ENCODE results near the gene SYN1.
"Not testable (repeated sequence)": the region's sequence is repeated elsewhere in the genome, so short reads cannot be mapped to it uniquely, and the experiment has no call there.

The SYN1 gene

DNA sequence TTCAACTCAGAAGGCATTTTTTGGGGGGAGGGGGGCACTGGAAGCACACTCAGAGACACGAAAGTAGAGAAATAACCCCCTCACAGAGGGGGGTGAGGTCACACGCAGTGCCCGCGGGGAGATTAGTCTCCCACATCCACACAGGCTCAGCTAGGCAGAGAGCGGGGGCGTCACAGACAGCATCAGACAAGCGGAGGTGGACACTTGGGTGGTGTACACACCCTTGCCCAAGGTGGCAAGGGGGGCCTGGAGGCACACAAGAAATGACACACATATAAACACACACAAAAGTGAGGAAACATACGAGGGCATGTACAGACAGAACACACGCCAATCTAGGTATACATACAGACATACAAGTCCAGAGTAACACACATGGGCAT lies 637 bp upstream of the SYN1 start:
- Mint-ChIP-seq H3K36me3 (peaks cover 6% of the 10 kb centered on the region), H3K27ac (no peak overlapping the region), H3K4me3 (no peak overlapping the region), H3K9me3 (no peaks in the 10 kb centered on the region), H3K4me1 (peaks cover 6% of the 10 kb centered on the region)
- DNase-seq (ENCODE audit: low spot score in 2 of 2) (no peak), ATAC-seq (no peak)

DNA sequence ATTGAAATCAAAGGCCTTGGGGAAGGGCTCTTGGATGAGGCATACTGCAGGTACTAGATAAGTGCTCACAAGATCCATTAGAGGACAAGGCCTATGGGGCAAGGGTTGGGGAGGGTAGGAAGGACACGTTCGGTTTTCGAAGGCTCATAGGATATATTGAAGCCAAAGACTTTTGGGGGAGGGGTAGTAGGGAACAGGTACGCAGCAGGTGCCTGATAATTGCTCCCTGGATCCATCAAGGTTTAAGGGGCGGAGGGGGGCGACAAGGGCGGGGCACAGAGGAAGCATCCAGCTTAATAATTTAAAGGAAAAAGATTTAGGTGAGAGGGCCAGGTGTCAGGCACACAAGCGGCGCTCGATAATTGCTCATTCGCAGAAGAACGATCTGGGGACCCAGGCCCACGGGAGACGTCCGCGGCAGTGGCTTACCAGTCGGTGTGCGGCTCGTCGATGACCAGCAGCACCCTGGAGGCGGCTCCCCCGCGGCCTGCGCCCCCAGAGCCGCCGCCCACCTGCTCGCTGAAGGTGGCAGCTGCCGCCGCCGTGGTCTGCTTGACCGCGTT lies 653 bp downstream of the SYN1 start:
- Mint-ChIP-seq H3K4me3 (peak overlapping the region; percentile 56), H3K27ac (no peak overlapping the region)
- ATAC-seq, result no peak

DNA sequence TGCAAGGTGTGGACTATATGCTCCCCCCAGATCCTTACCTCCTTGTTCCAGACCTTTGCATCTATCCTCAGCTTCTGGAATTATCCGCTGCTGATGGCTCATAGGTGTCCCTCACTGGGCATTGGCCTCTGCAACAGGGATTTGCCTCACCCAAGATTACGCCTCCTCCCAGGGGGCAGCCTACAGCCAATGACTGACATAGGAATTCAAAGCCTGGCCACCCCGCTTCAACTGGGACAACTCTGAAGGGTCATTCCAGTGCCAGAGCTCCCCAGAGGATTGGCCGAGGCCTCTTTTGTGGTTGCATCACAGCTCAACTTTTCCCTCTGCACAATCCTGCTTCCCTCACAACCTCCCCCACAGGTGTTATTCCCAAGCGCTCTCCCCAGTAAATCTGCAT lies 5.0 kb downstream of the SYN1 start:
- DNase-seq (ENCODE audit: low spot score in 2 of 2) (no peak), ATAC-seq (no peak)
- Mint-ChIP-seq H3K4me3 (no peak overlapping the region), H3K36me3 (peaks cover 6% of the 10 kb centered on the region), H3K4me1 (no peaks in the 10 kb centered on the region), H3K9me3 (no peaks in the 10 kb centered on the region), H3K27ac (no peak overlapping the region)

More for the DNA sequence above, 653 bp downstream of the SYN1 start:
- peaks cover 6% of the 10 kb centered on the region for H3K36me3 Mint-ChIP-seq
- no peak for DNase-seq (ENCODE audit: low spot score in 2 of 2)
- H3K9me3 Mint-ChIP-seq, result no peaks in the 10 kb centered on the region
- peaks cover 6% of the 10 kb centered on the region for H3K4me1 Mint-ChIP-seq

DNA sequence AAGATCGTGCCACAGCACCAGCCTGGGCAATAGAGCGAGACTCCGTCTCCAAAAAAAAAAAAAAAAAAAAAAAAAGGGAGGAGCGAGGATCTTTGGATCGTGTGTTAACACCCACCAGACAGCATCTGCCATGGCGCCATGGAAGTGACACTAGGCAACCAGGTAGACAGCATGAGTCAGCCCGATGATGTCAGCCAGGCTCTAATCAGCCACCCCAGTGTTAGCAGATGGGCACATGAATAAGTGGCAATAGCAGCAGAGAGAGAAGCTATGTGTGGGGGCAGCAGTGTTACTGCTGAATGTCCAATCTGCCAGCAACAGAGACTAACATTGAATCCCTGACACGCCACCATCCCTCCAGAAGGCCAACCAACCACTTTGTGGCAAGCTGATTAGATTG lies 6.6 kb downstream of the SYN1 start:
- Mint-ChIP-seq H3K9me3 (no peaks in the 10 kb centered on the region), H3K4me3 (no peak overlapping the region), H3K36me3 (no peaks in the 10 kb centered on the region)

DNA sequence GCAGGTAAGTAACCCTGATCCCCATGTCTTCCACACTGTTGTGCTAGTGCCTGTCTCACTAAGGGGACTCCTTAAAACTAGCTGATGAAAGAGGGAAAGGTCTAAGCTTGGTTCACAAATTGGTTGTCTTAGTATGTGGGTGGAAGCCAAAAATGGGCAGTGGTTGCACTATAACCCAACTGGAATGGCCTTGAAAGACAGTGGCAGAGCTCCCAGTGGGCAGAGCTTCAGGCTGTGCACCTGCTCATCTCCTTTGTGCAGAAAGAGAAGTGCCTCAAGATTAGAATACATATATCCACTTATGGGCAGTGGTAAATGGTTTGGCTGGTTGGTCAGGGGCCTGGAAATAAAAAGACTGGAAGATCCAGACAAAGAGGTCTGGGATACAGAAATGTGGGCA lies 7.2 kb downstream of the SYN1 start:
- Mint-ChIP-seq H3K27ac (no peak overlapping the region), H3K4me3 (no peak overlapping the region), H3K9me3 (no peaks in the 10 kb centered on the region), H3K4me1 (no peaks in the 10 kb centered on the region), H3K36me3 (no peaks in the 10 kb centered on the region)
- DNase-seq (ENCODE audit: low spot score in 2 of 2) (no peak), ATAC-seq (no peak)

More for the DNA sequence above, 6.6 kb downstream of the SYN1 start:
- DNase-seq (ENCODE audit: low spot score in 2 of 2) (no peak), ATAC-seq (no peak)
- no peaks in the 10 kb centered on the region for H3K4me1 Mint-ChIP-seq
- no peak overlapping the region for H3K27ac Mint-ChIP-seq

DNA sequence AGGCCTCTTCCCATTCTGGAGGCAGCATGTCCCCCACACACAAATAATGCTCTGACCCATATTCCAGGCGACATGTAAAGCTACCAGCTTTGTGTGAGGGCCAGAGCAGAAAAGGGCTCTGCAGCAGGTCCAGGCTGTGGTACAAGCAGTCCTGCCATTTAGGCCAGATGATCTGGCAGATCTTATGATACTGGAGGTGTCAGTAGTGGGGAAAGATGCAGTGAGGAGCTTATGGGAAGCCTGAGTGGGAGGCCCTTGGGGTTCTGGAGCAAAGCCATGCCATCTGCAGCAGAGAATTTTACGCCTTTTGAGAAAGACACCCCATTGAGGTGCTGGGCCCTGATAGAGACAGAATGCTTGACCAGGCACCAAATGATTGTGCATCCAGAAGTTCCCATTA lies 7.7 kb downstream of the SYN1 start:
- H3K27ac Mint-ChIP-seq, result no peak overlapping the region
- H3K4me1 Mint-ChIP-seq, result no peaks in the 10 kb centered on the region
- no peaks in the 10 kb centered on the region for H3K9me3 Mint-ChIP-seq
- H3K36me3 Mint-ChIP-seq, result no peaks in the 10 kb centered on the region
- DNase-seq (ENCODE audit: low spot score in 2 of 2), result no peak
- H3K4me3 Mint-ChIP-seq, result no peak overlapping the region
- ATAC-seq, result no peak

DNA sequence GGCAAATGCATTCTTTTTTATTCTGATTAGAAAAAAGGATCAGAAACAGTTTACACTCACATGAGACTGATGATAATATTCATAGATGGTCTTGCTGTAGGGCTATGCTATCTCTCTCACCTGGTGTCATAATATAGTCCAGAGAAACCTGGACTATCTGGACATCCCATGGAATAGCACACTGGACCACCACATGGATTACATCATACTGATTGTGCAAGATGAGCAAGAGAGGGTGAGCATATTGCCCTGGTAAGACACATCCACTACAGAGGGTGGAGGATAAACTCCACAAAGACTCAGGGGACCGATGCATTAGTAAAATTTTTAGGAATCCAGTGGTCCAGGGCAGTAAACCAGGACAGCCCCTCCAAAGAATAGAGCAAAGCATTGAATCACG lies 8.2 kb downstream of the SYN1 start:
- DNase-seq (ENCODE audit: low spot score in 2 of 2), result no peak
- ATAC-seq, result no peak
- no peak overlapping the region for H3K27ac Mint-ChIP-seq
- H3K9me3 Mint-ChIP-seq, result no peaks in the 10 kb centered on the region
- H3K36me3 Mint-ChIP-seq, result no peaks in the 10 kb centered on the region
- H3K4me3 Mint-ChIP-seq, result no peak overlapping the region
- no peaks in the 10 kb centered on the region for H3K4me1 Mint-ChIP-seq

DNA sequence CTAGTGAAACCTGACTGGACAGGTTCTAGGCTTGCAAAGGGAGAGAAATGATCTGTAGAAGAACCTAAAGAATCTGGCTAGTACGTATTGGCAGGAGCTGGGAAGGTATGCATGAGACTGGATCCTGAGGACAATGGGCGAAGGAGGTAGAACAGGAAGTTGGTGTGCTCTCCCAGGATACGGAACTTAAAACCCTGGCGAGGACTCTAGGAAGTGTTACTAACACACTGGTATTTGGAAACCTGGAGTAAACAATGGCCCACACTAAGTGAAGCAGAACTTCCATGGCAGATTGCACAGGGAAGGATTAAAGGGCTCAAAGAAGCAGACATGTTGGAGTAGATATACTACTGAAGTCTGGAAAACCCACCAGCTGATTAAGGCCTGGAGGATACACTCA lies 9.1 kb downstream of the SYN1 start:
- Mint-ChIP-seq H3K4me3 (no peak overlapping the region), H3K36me3 (no peaks in the 10 kb centered on the region), H3K4me1 (no peaks in the 10 kb centered on the region), H3K27ac (no peak overlapping the region), H3K9me3 (no peaks in the 10 kb centered on the region)
- DNase-seq (ENCODE audit: low spot score in 2 of 2) (no peak), ATAC-seq (no peak)

DNA sequence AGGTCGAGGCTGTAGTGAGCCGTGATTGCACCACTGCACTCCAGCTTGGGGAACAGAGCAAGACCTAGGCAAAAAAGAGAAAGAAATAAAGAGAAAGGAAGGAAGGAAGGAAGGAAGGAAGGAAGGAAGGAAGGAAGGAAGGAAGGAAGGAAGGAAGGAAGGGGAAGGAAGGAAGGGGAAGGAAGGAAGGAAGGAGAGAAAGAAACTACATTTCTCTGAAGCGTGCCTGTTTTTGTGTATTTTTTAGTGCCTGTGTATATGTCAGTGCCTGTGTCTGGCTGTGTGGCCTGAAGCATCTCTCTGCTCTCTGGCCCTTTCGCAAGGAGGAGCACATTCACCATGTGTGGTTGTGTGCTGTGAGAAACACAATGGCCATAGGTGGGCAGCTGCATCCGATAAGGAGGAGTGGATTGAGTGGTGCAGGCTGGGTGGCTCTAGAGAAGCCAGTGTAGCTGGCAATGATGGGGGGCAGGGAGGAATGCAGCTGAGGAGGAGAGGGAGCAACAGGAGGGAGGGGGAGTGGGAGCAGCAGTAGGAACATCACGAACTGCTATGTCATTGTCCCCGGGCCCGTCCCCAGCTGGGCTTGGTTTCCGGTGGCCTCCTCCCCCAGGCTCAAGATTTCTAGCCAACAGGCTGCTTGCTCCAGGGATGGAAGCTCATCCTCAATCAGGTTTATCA lies 11.4 kb downstream of the SYN1 start:
- no peak overlapping the region for H3K27ac Mint-ChIP-seq
- no peaks in the 10 kb centered on the region for H3K9me3 Mint-ChIP-seq
- H3K4me3 Mint-ChIP-seq, result no peak overlapping the region
- DNase-seq (ENCODE audit: low spot score in 2 of 2), result no peak
- H3K4me1 Mint-ChIP-seq, result no peaks in the 10 kb centered on the region
- ATAC-seq, result no peak
- H3K36me3 Mint-ChIP-seq, result no peaks in the 10 kb centered on the region

DNA sequence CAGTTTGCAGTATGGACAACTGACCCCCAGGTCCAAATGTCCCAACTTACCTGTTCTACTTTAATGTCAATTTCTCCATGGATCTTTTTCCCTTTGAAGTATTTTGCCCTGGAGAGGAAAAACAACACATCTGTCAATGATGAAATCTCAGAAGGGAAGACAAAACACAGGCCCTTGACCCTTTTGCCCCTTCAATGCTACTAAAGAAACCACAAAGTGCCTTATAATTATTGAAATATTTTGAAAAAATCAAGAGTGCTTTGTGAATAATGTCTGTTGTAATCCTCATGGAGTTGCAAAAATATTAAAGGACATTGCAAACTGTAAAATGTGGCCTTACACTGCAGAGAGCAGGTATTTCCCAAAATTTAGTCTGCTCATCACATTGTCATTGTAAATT lies 12.6 kb downstream of the SYN1 start:
- Mint-ChIP-seq H3K4me1 (no peaks in the 10 kb centered on the region), H3K27ac (no peak overlapping the region), H3K9me3 (no peaks in the 10 kb centered on the region), H3K36me3 (no peaks in the 10 kb centered on the region), H3K4me3 (no peak overlapping the region)
- no peak for ATAC-seq
- DNase-seq (ENCODE audit: low spot score in 2 of 2), result no peak

DNA sequence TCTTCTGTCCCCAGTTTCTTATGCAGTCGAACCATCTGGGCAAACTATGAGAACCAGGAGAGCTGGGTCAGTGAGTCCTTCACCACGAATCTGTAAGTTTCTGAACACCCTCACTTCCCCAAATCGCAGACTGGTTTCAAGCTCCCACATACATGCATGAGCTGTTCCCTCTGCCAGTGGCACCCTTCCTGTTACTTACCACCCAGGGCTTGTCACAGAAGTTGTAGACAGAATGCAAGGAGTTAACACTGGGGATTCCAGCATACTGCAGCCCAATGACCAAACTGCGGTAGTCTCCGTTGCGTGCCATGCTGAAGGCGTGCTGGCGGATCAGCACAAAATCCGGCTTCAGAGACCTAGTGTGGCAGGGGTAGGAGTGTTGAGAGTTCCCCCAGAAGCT lies 14.6 kb downstream of the SYN1 start:
- no peak overlapping the region for H3K27ac Mint-ChIP-seq
- ATAC-seq (no peak), DNase-seq (ENCODE audit: low spot score in 2 of 2) (no peak)
- H3K36me3 Mint-ChIP-seq, result no peaks in the 10 kb centered on the region
- H3K9me3 Mint-ChIP-seq, result peaks cover 2% of the 10 kb centered on the region
- no peak overlapping the region for H3K4me3 Mint-ChIP-seq
- no peaks in the 10 kb centered on the region for H3K4me1 Mint-ChIP-seq

DNA sequence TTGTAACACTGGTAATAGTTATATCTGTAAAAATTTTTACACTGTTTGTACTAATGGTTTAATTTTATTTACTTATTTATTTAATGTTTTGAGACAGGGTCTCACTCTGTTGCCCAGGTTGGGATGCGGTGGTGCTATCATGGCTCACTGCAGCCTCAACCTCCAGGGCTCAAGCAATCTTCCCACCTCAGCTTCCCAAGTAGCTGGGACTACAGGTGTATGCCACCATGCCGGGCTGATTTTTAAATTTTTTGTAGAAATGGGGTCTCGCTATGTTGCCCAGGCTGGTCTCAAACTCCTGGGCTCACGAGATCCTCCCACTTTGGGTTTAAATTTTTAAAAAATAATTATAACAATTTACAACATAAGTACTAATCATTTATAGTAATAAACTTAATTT lies 16.5 kb downstream of the SYN1 start:
- DNase-seq (ENCODE audit: low spot score in 2 of 2); H3K4me1 Mint-ChIP-seq; H3K27ac Mint-ChIP-seq; H3K9me3 Mint-ChIP-seq; ATAC-seq; H3K4me3 Mint-ChIP-seq; H3K36me3 Mint-ChIP-seq: not testable (repeated sequence)

DNA sequence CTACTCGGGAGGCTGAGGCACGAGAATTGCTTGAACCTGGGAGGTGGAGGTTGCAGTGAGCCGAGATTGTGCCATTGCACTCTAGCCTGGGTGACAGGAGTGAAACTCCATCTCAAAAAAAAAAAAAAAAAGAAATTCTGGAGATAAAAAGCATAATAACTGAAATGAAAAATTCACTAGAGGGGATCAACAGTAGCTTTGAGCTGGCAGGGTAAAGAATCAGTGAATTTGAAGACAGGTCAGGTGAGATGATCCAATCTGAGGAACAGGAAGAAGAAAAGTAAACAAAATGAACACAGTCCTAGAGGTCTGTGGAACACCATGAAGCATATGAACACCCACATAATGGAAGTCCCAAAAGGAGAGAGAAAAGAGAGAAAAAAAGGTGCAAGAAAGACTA lies 22.4 kb downstream of the SYN1 start:
- no peaks in the 10 kb centered on the region for H3K36me3 Mint-ChIP-seq
- peaks cover 4% of the 10 kb centered on the region for H3K9me3 Mint-ChIP-seq
- no peaks in the 10 kb centered on the region for H3K4me1 Mint-ChIP-seq
- ATAC-seq (no peak), DNase-seq (ENCODE audit: low spot score in 2 of 2) (no peak)
- H3K4me3 Mint-ChIP-seq, result no peak overlapping the region
- H3K27ac Mint-ChIP-seq, result no peak overlapping the region

DNA sequence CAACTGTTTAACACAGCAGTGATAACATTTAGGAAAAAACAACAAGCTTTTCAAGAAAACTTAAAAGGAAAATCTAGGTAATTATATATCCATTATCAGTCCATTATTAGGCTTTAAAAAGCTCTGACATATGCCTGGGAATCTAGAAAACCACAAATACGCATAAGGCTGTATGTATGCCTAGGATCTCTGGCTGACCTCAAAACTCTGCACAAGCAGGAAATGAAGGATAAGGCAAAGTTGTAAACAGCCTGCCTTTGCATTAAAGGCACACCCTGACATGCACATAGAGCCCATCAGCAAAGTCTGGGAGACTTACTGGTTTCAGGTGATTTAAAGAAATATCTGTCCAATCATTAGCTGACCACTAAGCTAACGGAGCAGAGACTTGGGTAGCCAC lies 23.4 kb downstream of the SYN1 start:
- Mint-ChIP-seq H3K27ac (peak overlapping the region; percentile 10), H3K4me1 (no peaks in the 10 kb centered on the region), H3K9me3 (peaks cover 4% of the 10 kb centered on the region), H3K36me3 (no peaks in the 10 kb centered on the region), H3K4me3 (no peak overlapping the region)
- DNase-seq (ENCODE audit: low spot score in 2 of 2) (no peak), ATAC-seq (no peak)

DNA sequence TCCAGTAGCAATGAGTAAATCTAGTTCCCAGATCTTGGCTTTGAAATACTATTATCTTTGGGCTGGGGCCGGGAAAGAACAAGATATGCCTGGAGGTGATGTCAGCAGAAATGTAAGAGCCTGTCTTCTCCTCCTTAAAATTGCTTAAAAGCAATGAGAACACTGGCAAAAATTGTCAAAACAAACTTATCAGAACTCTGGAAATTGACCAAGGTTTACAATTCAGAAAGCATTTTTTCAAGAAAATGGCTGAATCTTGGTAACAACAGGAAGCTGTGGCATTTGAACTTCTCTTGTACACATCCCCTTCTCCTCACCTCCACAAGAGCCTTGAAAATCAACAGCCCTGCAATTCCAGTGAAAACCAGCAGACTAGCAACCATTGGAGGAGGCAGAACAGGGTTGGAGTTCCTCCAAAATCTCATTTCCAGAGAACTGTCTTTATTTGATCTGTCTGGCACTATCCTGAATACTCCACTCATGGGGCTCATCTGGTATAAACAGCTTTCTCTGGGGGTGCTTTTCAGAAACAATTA lies 23.9 kb downstream of the SYN1 start:
- Mint-ChIP-seq H3K36me3 (no peaks in the 10 kb centered on the region), H3K4me3 (no peak overlapping the region), H3K27ac (peak overlapping the region; percentile 10), H3K9me3 (peaks cover 4% of the 10 kb centered on the region), H3K4me1 (no peaks in the 10 kb centered on the region)
- DNase-seq (ENCODE audit: low spot score in 2 of 2) (no peak), ATAC-seq (no peak)

DNA sequence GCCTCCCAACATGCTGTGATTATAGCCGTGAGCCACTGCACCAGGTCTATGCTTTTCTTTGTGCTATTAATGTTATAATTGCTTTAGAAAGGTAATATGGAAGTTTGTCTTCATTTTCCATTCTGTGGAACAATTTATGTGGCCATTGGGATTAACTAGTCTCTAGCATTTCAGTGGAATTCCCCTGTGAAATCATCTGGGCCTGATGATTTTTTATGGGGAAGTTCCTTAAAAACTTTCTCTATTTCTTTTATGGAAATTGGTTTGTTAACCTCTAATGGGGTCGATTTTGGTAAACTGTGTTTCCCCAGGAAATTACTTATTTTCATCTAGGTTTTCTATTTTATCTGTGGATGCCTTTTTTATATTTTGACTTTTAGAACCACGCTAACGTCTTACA lies 26.1 kb downstream of the SYN1 start:
- ATAC-seq (no peak), DNase-seq (ENCODE audit: low spot score in 2 of 2) (no peak)
- H3K27ac Mint-ChIP-seq, result no peak overlapping the region
- no peaks in the 10 kb centered on the region for H3K36me3 Mint-ChIP-seq
- H3K4me1 Mint-ChIP-seq, result no peaks in the 10 kb centered on the region
- H3K9me3 Mint-ChIP-seq, result peaks cover 2% of the 10 kb centered on the region
- no peak overlapping the region for H3K4me3 Mint-ChIP-seq

Data from stimulated activated effector memory CD8-positive, alpha-beta T cell treated with anti-CD3 and anti-CD28 coated beads, Interleukin-12 subunit alpha, Interleukin-12 subunit beta, amount 100 ng/mL, for 72 hours (primary cell).